ENCODE data around the gene ROBO1. TPM values are rescaled to one million over a fixed set of nuclear protein-coding genes. Genes with fewer than 3 reads are reported as not detected.

The ROBO1 gene
- total RNA-seq, 1 donor from 2014 or later: 71.7 TPM

DNA sequence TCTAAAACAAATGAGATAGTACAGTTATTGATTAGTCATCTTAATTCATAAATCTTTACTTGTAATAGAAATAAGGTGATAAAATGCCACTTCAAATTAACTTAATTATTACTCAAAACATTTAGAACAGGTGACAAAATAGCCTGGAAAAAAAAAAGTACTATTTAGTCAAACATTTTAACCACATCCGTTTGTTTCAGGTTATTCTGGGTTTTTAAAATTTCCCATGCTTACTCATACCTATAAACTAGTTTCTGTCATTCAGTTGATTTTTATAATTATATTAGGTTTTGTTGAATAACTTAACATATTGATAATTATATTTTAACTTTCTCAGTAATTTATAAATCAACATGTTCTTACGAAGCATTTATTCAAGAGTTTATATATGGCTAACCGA is 483.0 kb downstream of the ROBO1 start:
- H3K9me3 Mint-ChIP-seq (ENCODE audit: unreplicated experiment): no peaks in the 10 kb centered on the region

GRCh38 chr3:79278681-79279080 is 489.1 kb downstream of the ROBO1 start:
- no peaks in the 10 kb centered on the region for H3K27me3 Mint-ChIP-seq (ENCODE audit: low read depth, unreplicated experiment)
- no peak overlapping the region for H3K4me2 ChIP-seq (ENCODE audit: low read length)
- H3K4me3 ChIP-seq (ENCODE audit: insufficient read depth, low read depth, low read length): no peak overlapping the region
- H3K9ac ChIP-seq (ENCODE audit: low read length): no peak overlapping the region
- no peaks in the 10 kb centered on the region for H3K36me3 ChIP-seq (ENCODE audit: insufficient read depth, low read length)
- FAIRE-seq (no peak), DNase-seq (ENCODE audit: low read depth) (no peak)
- no peaks in the 10 kb centered on the region for H3K79me2 ChIP-seq (ENCODE audit: insufficient read depth, low read length)
- H3K27ac ChIP-seq (ENCODE audit: low read depth, low read length): no peak overlapping the region
- no peak overlapping the region for H2AFZ ChIP-seq (ENCODE audit: low read depth, low read length)
- H4K20me1 ChIP-seq (ENCODE audit: insufficient read depth, low read length): no peaks in the 10 kb centered on the region
- H3K9me3 Mint-ChIP-seq (ENCODE audit: unreplicated experiment): no peaks in the 10 kb centered on the region
- H3K4me1 Mint-ChIP-seq (ENCODE audit: low read depth, unreplicated experiment): no peaks in the 10 kb centered on the region
- H3K9me3 ChIP-seq (ENCODE audit: insufficient read depth, low read depth, low read length): no peaks in the 10 kb centered on the region
- no peaks in the 10 kb centered on the region for H3K36me3 Mint-ChIP-seq (ENCODE audit: low read depth, unreplicated experiment)
- no peaks in the 10 kb centered on the region for H3K4me1 ChIP-seq (ENCODE audit: insufficient read depth, low read length)
- H3K27ac Mint-ChIP-seq (ENCODE audit: unreplicated experiment): no peak overlapping the region
- no peak for TF ChIP-seq EZH2 (IDR thresholded peaks at IDR 0.05; ENCODE audit: insufficient read depth, low read length)
- no peak for TF ChIP-seq CTCF (IDR thresholded peaks at IDR 0.05; ENCODE audit: insufficient read depth, low read depth, low read length)
- H3K4me3 Mint-ChIP-seq (ENCODE audit: unreplicated experiment): no peak overlapping the region
- no peaks in the 10 kb centered on the region for H3K27me3 ChIP-seq (ENCODE audit: insufficient read depth, low read length)

More for the DNA sequence above, 483.0 kb downstream of the ROBO1 start:
- Histone ChIP-seq H3K4me1 (ENCODE audit: insufficient read depth, low read length) (no peaks in the 10 kb centered on the region), H3K4me3 (ENCODE audit: insufficient read depth, low read depth, low read length) (no peak overlapping the region), H3K4me2 (ENCODE audit: low read length) (no peak overlapping the region), H3K36me3 (ENCODE audit: insufficient read depth, low read length) (no peaks in the 10 kb centered on the region), H2AFZ (ENCODE audit: low read depth, low read length) (no peak overlapping the region), H3K27me3 (ENCODE audit: insufficient read depth, low read length) (no peaks in the 10 kb centered on the region), H3K79me2 (ENCODE audit: insufficient read depth, low read length) (no peaks in the 10 kb centered on the region), H4K20me1 (ENCODE audit: insufficient read depth, low read length) (no peaks in the 10 kb centered on the region), H3K9me3 (ENCODE audit: insufficient read depth, low read depth, low read length) (no peaks in the 10 kb centered on the region), H3K27ac (ENCODE audit: low read depth, low read length) (no peak overlapping the region), H3K9ac (ENCODE audit: low read length) (no peak overlapping the region)
- H3K4me1 Mint-ChIP-seq (ENCODE audit: low read depth, unreplicated experiment): no peaks in the 10 kb centered on the region
- H3K27me3 Mint-ChIP-seq (ENCODE audit: low read depth, unreplicated experiment): no peaks in the 10 kb centered on the region
- H3K27ac Mint-ChIP-seq (ENCODE audit: unreplicated experiment): no peak overlapping the region
- H3K4me3 Mint-ChIP-seq (ENCODE audit: unreplicated experiment): no peak overlapping the region
- TF ChIP-seq CTCF (IDR thresholded peaks at IDR 0.05; ENCODE audit: insufficient read depth, low read depth, low read length) (no peak), EZH2 (IDR thresholded peaks at IDR 0.05; ENCODE audit: insufficient read depth, low read length) (no peak)
- DNase-seq (ENCODE audit: low read depth): no peak
- FAIRE-seq: no peak
- no peaks in the 10 kb centered on the region for H3K36me3 Mint-ChIP-seq (ENCODE audit: low read depth, unreplicated experiment)

DNA sequence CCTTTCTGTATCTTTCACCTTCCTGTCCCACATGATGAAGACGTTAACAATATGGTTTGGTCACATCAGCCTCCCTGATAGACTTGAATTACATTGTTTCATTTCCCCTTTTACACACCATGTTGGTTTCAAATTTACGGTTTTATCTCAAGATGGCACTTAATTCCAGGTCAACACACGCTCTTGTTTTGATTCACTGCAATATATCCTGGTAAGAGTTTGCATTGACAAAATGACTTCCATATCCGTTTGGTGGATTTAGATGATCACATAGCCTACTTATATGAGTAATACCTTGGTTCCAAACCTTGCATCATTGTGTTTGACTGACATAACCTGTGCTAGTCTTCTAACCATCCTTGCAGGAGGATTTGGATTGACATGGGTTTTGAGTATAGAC is 499.4 kb downstream of the ROBO1 start:
- Histone ChIP-seq H3K4me3 (ENCODE audit: insufficient read depth, low read depth, low read length) (no peak overlapping the region), H3K9me3 (ENCODE audit: insufficient read depth, low read depth, low read length) (no peaks in the 10 kb centered on the region), H3K4me2 (ENCODE audit: low read length) (no peak overlapping the region), H3K79me2 (ENCODE audit: insufficient read depth, low read length) (no peaks in the 10 kb centered on the region), H3K9ac (ENCODE audit: low read length) (no peak overlapping the region), H3K27me3 (ENCODE audit: insufficient read depth, low read length) (no peaks in the 10 kb centered on the region), H4K20me1 (ENCODE audit: insufficient read depth, low read length) (no peaks in the 10 kb centered on the region), H3K4me1 (ENCODE audit: insufficient read depth, low read length) (no peaks in the 10 kb centered on the region), H3K36me3 (ENCODE audit: insufficient read depth, low read length) (no peaks in the 10 kb centered on the region), H2AFZ (ENCODE audit: low read depth, low read length) (no peak overlapping the region), H3K27ac (ENCODE audit: low read depth, low read length) (no peak overlapping the region)
- H3K4me1 Mint-ChIP-seq (ENCODE audit: low read depth, unreplicated experiment): no peaks in the 10 kb centered on the region
- DNase-seq (ENCODE audit: low read depth) (no peak), FAIRE-seq (no peak)
- TF ChIP-seq CTCF (IDR thresholded peaks at IDR 0.05; ENCODE audit: insufficient read depth, low read depth, low read length) (no peak), EZH2 (IDR thresholded peaks at IDR 0.05; ENCODE audit: insufficient read depth, low read length) (no peak)
- no peaks in the 10 kb centered on the region for H3K36me3 Mint-ChIP-seq (ENCODE audit: low read depth, unreplicated experiment)
- H3K27me3 Mint-ChIP-seq (ENCODE audit: low read depth, unreplicated experiment): no peaks in the 10 kb centered on the region
- H3K9me3 Mint-ChIP-seq (ENCODE audit: unreplicated experiment): peaks cover 3% of the 10 kb centered on the region
- no peak overlapping the region for H3K27ac Mint-ChIP-seq (ENCODE audit: unreplicated experiment)
- no peak overlapping the region for H3K4me3 Mint-ChIP-seq (ENCODE audit: unreplicated experiment)
